ENCODE measurements around the gene AFG1L. TPM values are rescaled to one million over a fixed set of nuclear protein-coding genes. Genes with fewer than 3 reads are reported as not detected.

Gene AFG1L
- total and polyA plus RNA-seq, 8 donors, result 0.45 to 18.5 (median 2.9) TPM; not detected in 1

DNA sequence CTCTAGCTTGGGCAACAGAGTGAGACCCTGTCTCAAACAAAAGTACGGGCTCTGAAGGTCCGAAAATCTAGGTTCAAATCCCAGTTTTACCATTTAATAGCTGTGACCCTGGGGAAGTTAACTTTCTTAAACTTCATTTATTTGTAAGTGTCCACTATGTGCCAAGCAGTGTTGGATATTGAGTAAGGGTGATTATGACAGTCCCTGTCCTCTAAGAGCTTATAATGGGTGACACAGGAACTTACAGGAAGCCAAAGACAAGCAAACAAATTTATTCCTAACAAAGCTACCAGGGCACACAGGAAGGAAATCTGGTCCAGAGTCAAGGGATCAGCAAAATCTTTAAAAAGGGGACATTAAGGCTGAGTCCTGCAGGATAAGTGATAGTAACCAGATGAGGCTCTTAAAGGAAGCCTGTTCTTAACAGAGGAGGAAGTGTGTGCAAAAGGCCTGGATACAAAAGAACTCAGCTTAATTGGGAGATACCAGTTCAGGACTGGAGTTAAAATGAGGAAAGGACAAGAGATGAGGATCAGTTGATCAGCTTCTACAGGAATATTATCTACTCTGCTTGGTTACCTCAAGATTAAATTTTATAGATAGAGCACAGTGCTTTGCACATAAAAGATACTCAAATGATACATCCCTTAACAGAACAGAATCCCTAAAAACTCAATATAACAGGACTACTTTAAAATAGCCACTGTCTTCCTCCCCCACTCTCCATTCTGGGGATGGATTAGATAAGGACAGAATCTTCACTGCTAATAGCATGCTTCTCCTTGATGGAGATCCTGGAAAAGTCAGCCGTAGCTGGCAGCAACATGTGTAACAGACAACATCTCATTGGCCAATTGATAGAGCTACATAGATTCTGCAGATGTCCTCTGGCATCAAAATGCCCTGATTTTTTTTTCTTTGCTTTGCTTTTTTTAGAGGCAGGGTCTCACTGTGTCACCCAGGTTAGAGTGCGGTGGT lies 40.1 kb upstream of the AFG1L start:
- H3K36me3 ChIP-seq, result peaks cover 0 to 12% (median 7%) of the 10 kb centered on the region in 4 donors
- TF ChIP-seq POLR2AphosphoS5 (IDR thresholded peaks at IDR 0.05) (no peak), POLR2A (IDR thresholded peaks at IDR 0.05) (no peak), CTCF (IDR thresholded peaks at IDR 0.05) (no peak), EP300 (IDR thresholded peaks at IDR 0.05) (no peak)
- no peak overlapping the region for H3K4me3 ChIP-seq
- peak overlapping the region in 2 of 5 donors; percentile 41 to 69 for H3K27ac ChIP-seq
- intact Hi-C loops (cut with DNase I; ENCODE audit: low total_unique reads), result no loop called here
- no peaks in the 10 kb centered on the region for H3K27me3 ChIP-seq
- no peaks in the 10 kb centered on the region for H3K9me3 ChIP-seq
- peaks cover 31 to 98% (median 68%) of the 10 kb centered on the region in 4 donors for H3K4me1 ChIP-seq
- 87 to 93% (median 91%) methylated on average over 4 of the region's 4 CpGs for WGBS, 5 donors
- DNase-seq, result no peak

- H3K27me3 ChIP-seq, result no peaks in the 10 kb centered on the region
- no peak for TF ChIP-seq EP300 (IDR thresholded peaks at IDR 0.05)
- no peak for TF ChIP-seq CTCF (IDR thresholded peaks at IDR 0.05)
- TF ChIP-seq POLR2AphosphoS5 (IDR thresholded peaks at IDR 0.05), result peak in 2 of 3 donors; percentile 12 to 49
- no peak for TF ChIP-seq POLR2A (IDR thresholded peaks at IDR 0.05)
- H3K9me3 ChIP-seq, result no peaks in the 10 kb centered on the region
- peaks cover 0 to 12% (median 4%) of the 10 kb centered on the region in 4 donors for H3K36me3 ChIP-seq
- peaks cover 11 to 52% (median 37%) of the 10 kb centered on the region in 4 donors for H3K4me1 ChIP-seq
- intact Hi-C loops (cut with DNase I; ENCODE audit: low total_unique reads), result loop anchor here (5.0 kb wide), 1 partner anchor 143 kb away; no protein-coding TSS in a partner anchor
- peak; percentile 33 to 75 for DNase-seq
- peak overlapping the region; percentile 80 to 95 (median 90) for H3K4me3 ChIP-seq
- 0 to 1% (median 1%) methylated on average over 24 to 29 of the region's 29 CpGs for WGBS, 5 donors
- H3K27ac ChIP-seq, result peak overlapping the region; percentile 74 to 99 (median 95)
Observed at GRCh38 chr6:108260126-108260808, 34.6 kb upstream of the AFG1L start.

DNA sequence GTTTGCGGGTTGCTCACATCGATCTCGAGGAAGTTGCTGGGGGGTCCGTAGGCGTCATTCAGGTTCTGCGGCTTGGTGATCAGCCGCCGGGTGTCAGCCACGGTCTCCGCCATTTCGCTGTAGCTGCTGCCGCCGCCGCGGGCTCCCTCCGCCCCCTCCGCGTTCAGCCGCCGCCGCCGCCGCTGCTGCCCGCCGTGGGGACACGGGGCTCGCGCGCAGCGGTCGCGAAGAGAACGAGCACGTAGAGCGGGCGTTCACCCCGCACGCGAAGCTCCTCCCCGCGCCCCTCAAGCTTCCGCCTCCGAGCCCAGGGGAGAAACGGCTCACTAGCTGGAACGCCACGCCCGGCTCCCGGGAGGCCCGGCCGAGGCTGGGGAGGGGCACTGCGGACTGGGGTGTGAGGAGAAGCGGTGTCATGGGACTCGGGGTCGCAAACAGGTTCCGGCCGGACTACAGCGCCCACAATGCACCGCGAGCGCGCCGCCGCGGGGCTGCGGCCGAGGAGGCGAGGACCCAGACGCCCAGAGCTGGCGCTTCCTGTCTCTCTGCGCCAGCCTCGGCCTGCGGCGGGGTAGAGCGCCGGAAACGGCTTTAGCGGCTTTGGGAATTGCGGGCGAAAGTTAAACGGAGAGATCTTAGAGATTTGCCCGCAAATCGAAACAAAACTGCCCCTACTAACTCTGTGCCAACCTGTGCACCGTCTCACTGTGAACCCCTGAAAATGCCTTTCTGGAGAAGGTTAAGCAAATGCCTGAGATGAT lies 33.9 kb upstream of the AFG1L start, which contains the start of gene SNX3:
Gene SNX3 (minus strand): TSS at position 232 of the 761 bp plus-strand sequence. CDS start 119 bp downstream, at position 113.
- H3K9me3 ChIP-seq, result no peaks in the 10 kb centered on the region
- peak; percentile 96 to 99 for DNase-seq
- peak within 1 kb of the TSS; percentile 80 to 95 (median 90) for H3K4me3 ChIP-seq
- H3K27me3 ChIP-seq, result no peaks in the 10 kb centered on the region
- intact Hi-C loops (cut with DNase I; ENCODE audit: low total_unique reads), result loop anchor here (5.0 kb wide), 1 partner anchor 144 kb away; no protein-coding TSS in a partner anchor
- peaks cover 11 to 47% (median 33%) of the 10 kb centered on the region in 4 donors for H3K4me1 ChIP-seq
- WGBS, 5 donors, result 0% methylated on average over 15 to 83 of the region's 83 CpGs
- no peak for TF ChIP-seq EP300 (IDR thresholded peaks at IDR 0.05)
- no peak for TF ChIP-seq POLR2A (IDR thresholded peaks at IDR 0.05)
- peak in 1 of 7 experiments; percentile 26 for TF ChIP-seq CTCF (IDR thresholded peaks at IDR 0.05)
- TF ChIP-seq POLR2AphosphoS5 (IDR thresholded peaks at IDR 0.05), result peak; percentile 65 to 94 (median 78)
- peak within 1 kb of the TSS; percentile 74 to 99 (median 95) for H3K27ac ChIP-seq
- peaks cover 0 to 9% (median 2%) of the 10 kb centered on the region in 4 donors for H3K36me3 ChIP-seq

Measured in stomach (tissue), 9 donors.